Measurements from ENCODE around the gene NYAP1.
"Not testable (repeated sequence)": the region's sequence is repeated elsewhere in the genome, so short reads cannot be mapped to it uniquely, and the experiment has no call there.

Gene NYAP1

GRCh38 chr7:100481466-100481865, 2.3 kb upstream of the NYAP1 start:
- DNase-seq (ENCODE audit: insufficient read length, low spot score) = no peak
- no peak for FAIRE-seq

GRCh38 chr7:100482728-100483089, 1.0 kb upstream of the NYAP1 start:
- FAIRE-seq (no peak), DNase-seq (ENCODE audit: insufficient read length, low spot score) (no peak)

- DNase-seq (ENCODE audit: insufficient read length, low spot score) (peak; percentile 51), FAIRE-seq (no peak)
Observed at GRCh38 chr7:100483090-100483721, 521 bp upstream of the NYAP1 start.

DNA sequence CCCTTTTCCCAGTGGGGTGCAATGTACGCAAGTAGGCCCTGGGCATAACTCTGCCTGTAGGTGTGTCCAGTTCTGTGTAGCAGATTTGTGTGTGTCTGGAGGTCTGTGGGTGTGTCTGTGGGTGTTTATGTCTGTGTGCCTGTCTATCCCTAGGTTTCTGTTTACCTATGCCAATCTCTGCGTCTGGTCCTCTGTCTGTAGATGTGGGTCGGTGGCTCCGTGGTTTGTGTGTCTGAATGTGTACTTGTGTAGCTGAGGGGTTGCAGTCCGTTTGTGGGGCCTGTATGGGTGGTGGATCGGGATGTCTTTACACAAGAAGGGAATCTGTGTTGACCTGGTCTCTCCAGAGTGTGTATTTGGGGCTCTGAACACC, 932 bp downstream of the NYAP1 start:
- DNase-seq (ENCODE audit: insufficient read length, low spot score) (no peak), FAIRE-seq (no peak)

DNA sequence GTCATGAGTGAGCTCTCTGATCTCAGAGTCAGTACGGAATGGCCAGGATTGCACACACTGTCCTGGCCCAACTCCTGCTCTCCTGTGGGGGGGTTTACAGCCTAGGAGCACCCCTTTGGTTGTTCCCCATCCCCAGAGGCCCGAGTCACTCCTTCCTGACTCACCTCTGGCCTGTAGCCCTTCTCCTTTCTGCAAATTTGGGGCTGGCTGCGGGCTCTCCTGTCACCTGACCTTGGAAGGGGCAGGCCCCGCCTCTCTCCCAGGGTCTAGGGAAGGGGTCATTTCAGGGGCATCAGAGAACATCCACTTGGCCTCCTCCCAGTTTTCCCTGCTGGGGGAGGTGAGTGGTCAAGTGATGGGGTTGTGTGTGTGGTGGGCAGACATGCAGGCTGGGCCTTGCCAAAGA, 1.7 kb downstream of the NYAP1 start:
- FAIRE-seq (no peak), DNase-seq (ENCODE audit: insufficient read length, low spot score) (no peak)

- FAIRE-seq (no peak), DNase-seq (ENCODE audit: insufficient read length, low spot score) (no peak)
Observed at GRCh38 chr7:100486111-100486636, 2.4 kb downstream of the NYAP1 start.

GRCh38 chr7:100486753-100487446, 3.2 kb downstream of the NYAP1 start:
- no peak for DNase-seq (ENCODE audit: insufficient read length, low spot score)
- no peak for FAIRE-seq

DNA sequence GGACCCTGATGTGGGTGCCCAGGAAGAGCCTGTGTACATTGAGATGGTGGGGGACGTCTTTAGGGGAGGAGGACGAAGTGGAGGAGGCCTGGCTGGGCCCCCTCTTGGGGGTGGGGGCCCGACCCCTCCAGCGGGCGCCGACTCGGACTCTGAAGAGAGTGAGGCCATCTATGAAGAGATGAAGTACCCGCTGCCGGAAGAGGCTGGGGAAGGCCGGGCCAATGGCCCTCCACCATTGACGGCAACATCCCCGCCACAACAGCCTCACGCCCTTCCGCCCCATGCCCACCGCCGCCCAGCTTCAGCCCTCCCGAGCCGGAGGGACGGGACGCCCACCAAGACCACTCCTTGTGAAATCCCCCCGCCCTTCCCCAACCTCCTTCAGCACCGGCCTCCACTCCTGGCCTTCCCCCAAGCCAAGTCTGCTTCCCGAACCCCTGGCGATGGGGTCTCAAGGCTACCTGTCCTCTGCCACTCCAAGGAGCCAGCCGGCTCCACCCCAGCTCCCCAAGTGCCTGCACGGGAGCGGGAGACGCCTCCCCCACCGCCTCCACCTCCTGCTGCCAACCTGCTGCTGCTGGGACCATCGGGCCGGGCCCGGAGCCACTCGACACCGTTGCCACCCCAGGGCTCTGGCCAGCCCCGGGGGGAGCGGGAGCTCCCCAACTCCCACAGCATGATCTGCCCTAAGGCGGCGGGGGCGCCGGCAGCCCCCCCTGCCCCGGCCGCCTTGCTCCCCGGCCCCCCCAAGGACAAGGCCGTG, 4.8 kb downstream of the NYAP1 start:
- FAIRE-seq (no peak), DNase-seq (ENCODE audit: insufficient read length, low spot score) (no peak)

- no peak for FAIRE-seq
Observed at GRCh38 chr7:100489121-100489520, 5.4 kb downstream of the NYAP1 start.

GRCh38 chr7:100489824-100490223, 6.1 kb downstream of the NYAP1 start:
- FAIRE-seq (no peak), DNase-seq (ENCODE audit: insufficient read length, low spot score) (no peak)

More at GRCh38 chr7:100489121-100489520, 5.4 kb downstream of the NYAP1 start:
- no peak for DNase-seq (ENCODE audit: insufficient read length, low spot score)

GRCh38 chr7:100490483-100491191, 6.9 kb downstream of the NYAP1 start:
- FAIRE-seq = no peak
- DNase-seq (ENCODE audit: insufficient read length, low spot score) = no peak

DNA sequence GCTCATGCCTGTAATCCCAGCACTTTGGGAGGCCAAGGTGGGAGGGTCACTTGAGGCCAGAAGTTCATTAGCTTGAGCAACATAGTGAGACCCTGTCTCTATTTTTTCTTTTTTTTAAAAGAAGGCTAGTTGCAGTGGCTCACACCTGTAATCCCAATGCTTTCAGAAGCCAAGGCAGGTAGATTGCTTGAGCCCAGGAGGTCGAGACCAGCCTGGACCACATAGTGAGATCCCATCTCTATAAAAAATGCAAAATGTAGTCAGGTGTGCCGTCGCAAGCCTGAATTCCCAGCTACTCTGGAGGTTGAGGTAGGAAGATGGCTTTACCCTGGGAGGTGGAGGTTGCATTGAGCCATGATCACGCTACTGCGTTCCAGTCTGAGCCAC, 7.5 kb downstream of the NYAP1 start:
- no peak for FAIRE-seq

DNA sequence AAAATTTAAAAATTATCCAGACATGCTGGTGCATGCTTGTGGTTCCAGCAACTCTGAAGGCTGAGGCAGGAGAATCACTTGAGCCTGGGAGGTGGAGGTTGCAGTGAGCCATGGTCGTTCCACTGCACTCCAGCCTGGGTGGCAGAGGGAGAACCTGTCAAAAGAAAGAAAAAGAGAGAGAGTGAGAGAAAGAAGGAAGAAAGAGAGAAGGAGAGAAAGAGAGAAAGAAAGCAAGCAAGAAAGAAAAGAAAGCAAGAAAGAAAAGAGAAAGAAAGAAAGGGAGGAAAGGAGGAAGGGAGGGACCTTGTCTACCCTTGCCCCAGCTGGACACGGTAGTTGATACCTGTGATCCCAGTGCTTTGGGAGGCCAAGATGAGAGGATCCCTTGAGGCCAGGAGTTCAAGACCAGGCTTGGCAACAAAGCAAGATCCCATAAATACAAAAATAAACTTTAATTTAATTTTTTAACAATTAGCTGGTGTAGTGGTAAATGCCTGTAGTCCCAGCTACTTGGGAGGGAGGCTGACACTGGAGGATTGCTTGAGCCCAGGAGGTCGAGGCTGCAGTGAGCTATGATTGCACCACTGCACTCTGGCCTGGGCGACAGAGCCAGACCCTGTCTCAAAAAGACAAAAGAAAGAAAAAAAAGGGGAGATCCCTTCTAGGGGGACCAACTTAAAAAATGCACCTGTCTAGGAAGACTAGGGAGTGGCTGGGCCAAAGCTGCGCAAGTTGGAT, 9.2 kb downstream of the NYAP1 start:
- DNase-seq (ENCODE audit: insufficient read length, low spot score) = no peak
- no peak for FAIRE-seq

More for the DNA sequence above, 7.5 kb downstream of the NYAP1 start:
- DNase-seq (ENCODE audit: insufficient read length, low spot score) = no peak

- DNase-seq (ENCODE audit: insufficient read length, low spot score) = no peak
- no peak for FAIRE-seq
Observed at GRCh38 chr7:100493476-100494264, 9.9 kb downstream of the NYAP1 start.

DNA sequence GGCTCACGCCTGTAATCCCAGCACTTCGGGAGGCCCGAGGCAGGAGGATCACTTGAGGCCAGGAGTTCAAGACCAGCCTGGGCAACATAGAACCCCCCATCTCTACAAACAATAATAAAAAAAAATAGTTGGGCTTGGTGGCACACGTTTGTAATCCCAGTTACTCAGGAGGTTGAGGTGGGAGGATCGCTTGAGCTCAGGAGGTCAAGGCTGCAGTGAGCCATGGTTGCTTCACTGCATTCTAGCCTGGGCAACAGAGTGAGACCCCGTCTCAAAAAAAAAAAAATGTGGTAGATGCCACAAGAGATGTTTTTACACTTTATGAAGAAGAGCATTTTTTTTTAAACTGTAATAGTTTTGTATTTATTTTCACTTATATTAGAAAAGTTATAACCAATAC, 12.8 kb downstream of the NYAP1 start:
- no peak for FAIRE-seq
- no peak for DNase-seq (ENCODE audit: insufficient read length, low spot score)

- DNase-seq (ENCODE audit: insufficient read length, low spot score); FAIRE-seq: not testable (repeated sequence)
Observed at GRCh38 chr7:100500743-100501142, 17.0 kb downstream of the NYAP1 start.

- not testable (repeated sequence) for DNase-seq (ENCODE audit: insufficient read length, low spot score); FAIRE-seq
Observed at GRCh38 chr7:100504031-100504430, 20.3 kb downstream of the NYAP1 start.

GRCh38 chr7:100504887-100505611, 21.3 kb downstream of the NYAP1 start:
- no peak for FAIRE-seq
- no peak for DNase-seq (ENCODE audit: insufficient read length, low spot score)

All from HTR-8/SVneo (cell line).